Measurements from ENCODE around the gene SLC22A1. TPM values are rescaled to one million over a fixed set of nuclear protein-coding genes. Genes with fewer than 3 reads are reported as not detected.
"Not testable (repeated sequence)": the region's sequence is repeated elsewhere in the genome, so short reads cannot be mapped to it uniquely, and the experiment has no call there.

Gene SLC22A1
- total RNA-seq, 1 experiment from 2014 or later: 0.20 TPM

DNA sequence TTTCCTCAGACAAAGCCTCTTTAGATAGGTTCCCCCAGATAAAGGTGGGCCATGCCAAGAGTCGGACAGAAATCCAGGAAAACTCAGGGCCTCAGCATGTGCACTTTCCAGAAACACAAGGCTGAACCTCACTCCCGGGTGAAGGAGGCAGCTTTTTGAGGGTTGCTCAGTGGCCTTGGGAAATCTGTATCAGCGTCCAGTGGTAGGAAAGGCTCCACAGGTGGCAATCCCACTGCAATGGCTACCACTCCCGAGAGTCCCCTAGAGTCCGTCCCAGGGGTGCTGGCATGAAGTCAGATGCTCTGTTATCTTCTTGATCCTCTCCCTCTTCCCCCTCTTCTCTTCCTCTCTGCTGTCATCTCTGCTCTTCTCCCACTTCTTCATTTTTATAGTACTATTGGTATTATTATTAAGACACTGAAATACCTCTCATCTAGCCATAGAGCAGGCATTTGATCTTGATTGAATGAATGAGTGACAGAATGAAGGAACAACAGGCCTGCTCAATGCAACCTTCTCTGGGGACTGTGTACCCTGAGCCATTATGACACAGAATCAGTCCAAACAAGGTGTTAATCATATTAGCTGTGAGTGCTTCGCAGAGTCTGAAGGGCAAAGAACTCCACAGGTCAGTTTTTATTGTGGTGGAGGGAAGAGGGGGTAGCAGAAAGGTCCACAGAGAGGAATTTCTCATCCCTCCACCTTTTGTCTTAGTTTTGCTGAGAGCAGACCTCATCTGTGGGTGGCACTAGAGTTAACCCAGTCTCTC is 13.3 kb downstream of the SLC22A1 start:
- no peak for DNase-seq (ENCODE audit: extremely low read depth, low read depth)

- no peak for DNase-seq (ENCODE audit: extremely low read depth, low read depth)
Measured at GRCh38 chr6:160135907-160136655, 14.5 kb downstream of the SLC22A1 start.

GRCh38 chr6:160137130-160137988 is 15.7 kb downstream of the SLC22A1 start:
- DNase-seq (ENCODE audit: extremely low read depth, low read depth): no peak

DNA sequence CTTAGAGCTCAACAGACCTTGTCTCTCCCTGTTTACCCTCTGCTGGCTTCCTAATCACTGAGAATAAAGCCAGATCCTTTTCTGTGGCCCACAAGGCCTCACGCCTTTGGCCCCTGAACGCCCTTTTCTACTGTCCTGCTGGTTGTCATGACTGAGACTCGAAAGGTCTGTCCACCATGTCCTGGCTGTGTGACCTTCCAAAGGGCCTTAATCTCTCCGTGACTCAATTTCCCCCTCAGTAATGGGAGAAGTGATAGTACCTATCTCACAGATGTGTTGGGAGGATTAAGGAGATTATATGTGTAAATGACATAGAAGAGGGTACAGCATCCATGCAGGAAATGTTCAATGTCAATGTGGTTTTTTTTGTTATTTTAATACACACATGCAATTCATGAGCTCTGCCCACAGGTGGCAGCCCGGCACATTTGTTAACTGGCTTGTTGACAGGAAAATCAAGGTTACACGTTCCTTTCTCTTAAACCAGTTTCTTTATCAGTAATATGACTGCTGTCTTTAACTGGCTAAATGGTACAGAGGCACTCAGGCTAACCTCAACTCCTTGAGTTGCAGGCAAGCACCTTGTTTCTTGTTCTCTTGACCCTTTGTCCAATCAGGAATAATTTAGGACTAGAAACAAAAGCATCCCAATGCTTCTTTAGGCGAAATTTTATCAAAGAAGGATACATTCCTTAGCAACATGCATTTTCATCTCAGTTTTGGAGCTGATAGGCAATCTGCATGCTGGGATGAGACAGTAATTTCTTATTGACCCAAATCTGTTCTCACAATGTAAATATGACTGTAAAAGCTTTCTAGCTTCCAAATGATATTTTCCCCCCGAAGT is 16.6 kb downstream of the SLC22A1 start:
- peak; percentile 35 for DNase-seq (ENCODE audit: extremely low read depth, low read depth)

GRCh38 chr6:160138839-160139419 is 17.3 kb downstream of the SLC22A1 start:
- DNase-seq (ENCODE audit: extremely low read depth, low read depth): no peak

- no peak for DNase-seq (ENCODE audit: extremely low read depth, low read depth)
Measured at GRCh38 chr6:160139420-160139851, 17.8 kb downstream of the SLC22A1 start.

DNA sequence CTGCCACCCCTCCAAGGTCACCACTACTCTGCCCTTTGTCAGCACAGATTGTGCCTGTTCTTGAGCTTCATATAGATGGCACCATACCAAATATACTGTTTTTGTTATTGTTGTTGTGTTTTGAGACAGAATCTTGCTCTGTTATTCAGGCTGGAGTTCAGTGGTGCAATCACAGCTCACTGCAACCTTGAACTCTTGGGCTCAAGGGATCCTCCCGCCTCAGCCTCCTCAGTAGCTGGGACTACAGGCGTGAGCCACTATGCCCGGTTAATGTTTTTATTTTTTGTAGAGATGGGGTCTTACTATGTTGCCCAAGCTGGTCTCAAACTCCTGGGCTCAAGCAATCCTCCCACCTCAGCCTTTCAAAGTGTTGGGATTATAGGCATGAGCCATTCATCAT is 18.9 kb downstream of the SLC22A1 start:
- not testable (repeated sequence) for DNase-seq (ENCODE audit: extremely low read depth, low read depth)

DNA sequence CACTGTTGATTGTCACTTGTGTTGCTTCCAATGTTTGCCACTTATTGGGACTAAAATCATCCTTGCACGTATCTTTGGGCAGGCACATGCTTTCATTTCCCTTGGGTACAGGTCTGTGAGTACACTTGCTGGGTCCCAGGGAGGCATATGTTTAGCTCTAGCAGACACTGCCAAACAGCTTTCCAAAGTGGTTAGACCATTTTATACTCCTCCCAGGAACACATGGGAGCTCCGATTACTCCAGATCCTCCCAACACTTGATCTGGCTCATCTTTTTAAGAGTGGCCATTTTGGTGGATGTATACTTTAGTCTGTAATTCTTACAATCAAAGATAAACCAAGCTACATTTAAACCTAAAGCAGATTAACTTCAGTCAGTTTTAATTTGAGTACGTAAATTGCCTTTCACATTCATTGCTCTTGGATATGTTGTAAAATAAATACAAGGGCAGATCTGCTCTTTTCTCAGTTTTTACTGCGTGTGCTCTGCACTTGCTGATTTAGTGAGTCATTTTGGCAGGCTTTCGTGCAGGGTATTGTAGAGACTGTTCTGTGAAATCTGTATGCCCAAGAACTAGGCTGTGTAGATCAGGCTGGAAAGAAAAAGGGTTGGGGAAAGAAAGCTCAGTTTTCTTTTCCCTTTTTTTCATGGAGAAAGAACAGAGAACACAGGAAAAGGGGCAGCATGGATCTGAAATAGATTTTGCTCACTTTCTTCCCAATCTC is 19.5 kb downstream of the SLC22A1 start:
- no peak for DNase-seq (ENCODE audit: extremely low read depth, low read depth)

GRCh38 chr6:160142115-160142715 is 20.6 kb downstream of the SLC22A1 start:
- no peak for DNase-seq (ENCODE audit: extremely low read depth, low read depth)

- DNase-seq (ENCODE audit: extremely low read depth, low read depth): no peak
Measured at GRCh38 chr6:160146454-160147145, 25.0 kb downstream of the SLC22A1 start.

DNA sequence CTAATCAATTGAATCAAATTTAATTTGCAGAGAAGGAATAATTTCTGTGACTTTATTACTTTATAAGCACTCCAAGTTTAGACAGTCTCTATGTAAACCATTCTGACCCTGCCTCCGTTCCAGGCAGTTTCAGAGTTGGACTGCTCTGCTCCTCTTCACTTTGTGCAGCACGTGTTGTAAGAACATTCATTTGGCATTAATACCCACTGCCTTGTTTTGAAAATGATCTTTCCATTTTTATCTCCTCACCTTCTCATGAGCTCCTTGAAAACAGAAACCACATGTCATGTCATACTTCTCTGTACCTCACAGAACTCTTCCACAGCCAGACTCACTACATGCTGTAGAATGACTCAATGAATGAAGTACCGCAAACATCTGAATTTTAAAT is 25.5 kb downstream of the SLC22A1 start:
- no peak for DNase-seq (ENCODE audit: extremely low read depth, low read depth)

GRCh38 chr6:160154471-160154870 is 32.9 kb downstream of the SLC22A1 start:
- DNase-seq (ENCODE audit: extremely low read depth, low read depth): no peak

- no peak for DNase-seq (ENCODE audit: extremely low read depth, low read depth)
Measured at GRCh38 chr6:160156842-160157241, 35.2 kb downstream of the SLC22A1 start.

DNA sequence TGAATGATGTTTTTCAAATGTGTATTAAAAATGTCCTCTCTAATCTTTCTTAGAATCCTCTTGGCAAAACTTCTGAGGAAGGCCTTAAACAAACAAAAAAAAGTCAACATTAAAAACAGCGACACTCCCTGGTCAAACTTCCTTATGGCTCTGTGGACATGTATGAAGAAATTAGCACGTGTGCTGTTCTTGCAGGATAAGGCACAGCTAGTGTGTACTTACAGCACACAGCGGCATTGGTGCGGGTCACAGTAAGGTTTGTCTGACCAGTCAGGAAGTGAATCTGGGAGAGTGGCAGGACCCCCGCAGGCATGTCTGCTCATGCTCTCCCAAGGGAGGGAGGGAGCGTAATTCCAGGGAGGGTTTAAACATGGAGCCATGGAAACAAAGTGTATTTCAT is 38.8 kb downstream of the SLC22A1 start:
- no peak for DNase-seq (ENCODE audit: extremely low read depth, low read depth)

DNA sequence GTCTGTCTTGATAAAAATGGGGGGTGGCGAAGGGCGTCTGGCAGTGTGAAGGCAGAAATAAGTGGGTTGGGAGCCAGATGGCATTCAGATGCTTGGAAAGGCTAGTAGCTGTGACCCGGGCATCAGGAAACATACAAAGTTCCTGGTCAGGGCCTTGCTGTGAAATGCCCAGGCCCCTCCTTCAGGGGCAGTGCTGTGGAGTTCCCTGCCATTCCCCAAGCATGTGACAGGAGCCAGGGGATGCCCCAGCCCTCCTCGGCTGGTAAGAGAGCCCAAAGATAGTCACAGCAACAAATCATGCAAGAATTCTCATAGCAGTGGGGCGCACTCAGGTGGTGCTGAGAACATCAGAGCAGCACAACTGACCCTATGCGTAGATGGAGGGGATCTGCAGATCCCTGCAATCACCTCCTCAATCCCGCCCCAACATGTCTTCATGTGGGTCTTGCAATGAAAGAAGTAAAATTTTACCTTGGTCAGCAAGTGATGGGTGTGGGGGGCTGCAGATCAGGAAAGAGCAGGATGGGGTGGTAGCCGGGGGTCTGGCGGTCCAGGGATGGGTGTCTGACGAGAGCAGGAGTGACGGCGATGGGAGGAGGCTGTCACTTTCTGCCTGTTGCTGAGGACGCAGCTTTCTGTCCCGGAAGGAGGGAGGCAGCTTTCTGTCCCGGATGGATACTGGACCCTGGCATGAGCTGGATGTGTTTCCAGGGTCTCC is 39.5 kb downstream of the SLC22A1 start:
- no peak for DNase-seq (ENCODE audit: extremely low read depth, low read depth)

DNA sequence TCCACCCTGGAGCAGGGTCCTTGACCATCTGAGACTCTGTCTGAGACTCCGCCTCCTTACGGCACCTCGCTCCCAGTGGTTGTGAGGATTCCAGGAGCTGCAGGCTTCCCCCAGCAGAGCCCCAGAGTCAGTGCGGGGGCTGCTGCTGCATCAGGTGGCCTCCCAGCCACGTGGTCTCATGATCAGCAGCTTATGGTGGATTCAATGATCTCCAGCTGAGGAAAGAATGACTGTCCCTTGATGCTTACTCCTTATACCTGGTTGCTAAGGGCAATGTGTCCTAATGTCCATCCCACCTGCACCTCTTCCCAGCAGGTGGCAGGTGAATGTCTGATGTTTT is 40.0 kb downstream of the SLC22A1 start:
- DNase-seq (ENCODE audit: extremely low read depth, low read depth): no peak

DNA sequence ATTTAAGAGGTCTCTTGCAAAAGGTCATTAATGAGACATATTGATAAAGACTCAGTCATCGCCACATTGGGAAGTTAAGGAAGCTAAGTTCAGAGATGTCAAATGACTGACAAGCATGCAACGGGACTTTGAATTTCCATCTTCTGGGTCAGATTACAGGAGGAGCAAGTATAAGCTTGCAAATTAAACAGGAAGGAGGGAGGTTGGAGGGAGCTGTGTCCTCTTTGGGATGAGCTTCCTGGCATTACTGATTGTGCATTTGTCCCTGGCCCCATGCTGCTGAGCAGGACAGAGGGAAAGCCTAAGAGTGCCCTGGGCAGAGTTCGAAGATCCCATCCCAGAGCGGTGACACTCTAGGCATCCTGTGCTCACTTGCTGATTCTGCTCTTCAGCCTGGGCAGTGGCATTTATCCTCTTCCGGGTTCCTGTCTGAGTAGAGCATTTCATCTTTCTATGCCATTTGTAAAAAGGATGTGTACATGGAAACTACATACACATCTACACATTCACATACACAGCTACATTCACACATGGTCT is 40.5 kb downstream of the SLC22A1 start:
- no peak for DNase-seq (ENCODE audit: extremely low read depth, low read depth)
